ENCODE measurements around the gene MAML2.

Gene MAML2

GRCh38 chr11:96342961-96343711 lies at the start of gene MAML2:
Gene MAML2, minus strand, starts transcription at chr11:96343195. Its CDS starts 1,300 bp downstream, at chr11:96341895.
- peak; percentile 93 for DNase-seq (ENCODE audit: low spot score)

- DNase-seq (ENCODE audit: low spot score), result no peak
Observed at GRCh38 chr11:96391698-96392307, 48.8 kb upstream of the MAML2 start.

GRCh38 chr11:96390488-96390792 lies 47.4 kb upstream of the MAML2 start:
- peak; percentile 2 for DNase-seq (ENCODE audit: low spot score)

GRCh38 chr11:96389720-96390487 lies 46.9 kb upstream of the MAML2 start, which contains the start of the genes CCDC82 and JRKL:
Gene CCDC82, minus strand, starts transcription at chr11:96389912. Its CDS starts 5,165 bp downstream, at chr11:96384747.
Gene JRKL, plus strand, starts transcription at chr11:96390013. Its CDS starts 637 bp downstream, at chr11:96390650.
- DNase-seq (ENCODE audit: low spot score), result peak; percentile 96

GRCh38 chr11:96388891-96389719 lies 46.1 kb upstream of the MAML2 start:
- DNase-seq (ENCODE audit: low spot score), result no peak

- no peak for DNase-seq (ENCODE audit: low spot score)
Observed at GRCh38 chr11:96385187-96385586, 42.2 kb upstream of the MAML2 start.

- DNase-seq (ENCODE audit: low spot score), result no peak
Observed at GRCh38 chr11:96384156-96384555, 41.2 kb upstream of the MAML2 start.

GRCh38 chr11:96376796-96377195 lies 33.8 kb upstream of the MAML2 start:
- DNase-seq (ENCODE audit: low spot score), result no peak

- no peak for DNase-seq (ENCODE audit: low spot score)
Observed at GRCh38 chr11:96373826-96374225, 30.8 kb upstream of the MAML2 start.

GRCh38 chr11:96367342-96367741 lies 24.3 kb upstream of the MAML2 start:
- DNase-seq (ENCODE audit: low spot score), result no peak

GRCh38 chr11:96366024-96366423 lies 23.0 kb upstream of the MAML2 start:
- no peak for DNase-seq (ENCODE audit: low spot score)

GRCh38 chr11:96365493-96365892 lies 22.5 kb upstream of the MAML2 start:
- DNase-seq (ENCODE audit: low spot score), result no peak

GRCh38 chr11:96361778-96362177 lies 18.8 kb upstream of the MAML2 start:
- no peak for DNase-seq (ENCODE audit: low spot score)

- no peak for DNase-seq (ENCODE audit: low spot score)
Observed at GRCh38 chr11:96358321-96358720, 15.3 kb upstream of the MAML2 start.

- no peak for DNase-seq (ENCODE audit: low spot score)
Observed at GRCh38 chr11:96357794-96358193, 14.8 kb upstream of the MAML2 start.

GRCh38 chr11:96356848-96357247 lies 13.9 kb upstream of the MAML2 start:
- DNase-seq (ENCODE audit: low spot score), result no peak

- peak; percentile 3 for DNase-seq (ENCODE audit: low spot score)
Observed at GRCh38 chr11:96342014-96342960, 708 bp downstream of the MAML2 start.

- DNase-seq (ENCODE audit: low spot score), result peak; percentile 57
Observed at GRCh38 chr11:96341211-96342013, 1.6 kb downstream of the MAML2 start.

- no peak for DNase-seq (ENCODE audit: low spot score)
Observed at GRCh38 chr11:96340555-96340885, 2.5 kb downstream of the MAML2 start.

All from CD4-positive, alpha-beta T cell treated with Interleukin-6 at 100 ng/mL for 8 hours (primary cell).